KOPT-K1 (cell line): ENCODE results near the gene SLC16A1.
"Not testable (repeated sequence)": the region's sequence is repeated elsewhere in the genome, so short reads cannot be mapped to it uniquely, and the experiment has no call there.

ENCODE experiments used
- H3K27ac ChIP-seq: fragments of 200-600 bp; sonication (generic); 2 replicates; pipeline ENCODE4 v1.5.1; 2016; ENCODE audit warnings: antibody characterized with exemption, mild to moderate bottlenecking, low read depth, low read length; ENCODE audit not compliant: poor library complexity, severe bottlenecking
- H3K36me3 ChIP-seq: fragments of 200-600 bp; sonication (generic); 2 replicates; pipeline ENCODE4 v1.5.1; 2017; ENCODE audit warnings: antibody characterized with exemption, mild to moderate bottlenecking, low read length, moderate library complexity; ENCODE audit not compliant: insufficient read depth
- H3K9me3 ChIP-seq: fragments of 200-600 bp; sonication (generic); 2 replicates; pipeline ENCODE4 v1.5.1; 2017; ENCODE audit warnings: antibody characterized with exemption, low read length, mild to moderate bottlenecking; ENCODE audit not compliant: insufficient read depth, poor library complexity, severe bottlenecking

The SLC16A1 gene

GRCh38 chr1:112982853-112983536 is 27.0 kb upstream of the SLC16A1 start:
- no peaks in the 10 kb centered on the region for H3K9me3 ChIP-seq
- H3K27ac ChIP-seq: no peak overlapping the region
- no peaks in the 10 kb centered on the region for H3K36me3 ChIP-seq

- Histone ChIP-seq H3K27ac (no peak overlapping the region), H3K36me3 (0 out of 2 replicates have a peak, but pooled peaks cover under 1% of the 10 kb centered on the region)
Observed at GRCh38 chr1:112982328-112982727, 26.3 kb upstream of the SLC16A1 start.

GRCh38 chr1:112981834-112982233 is 25.8 kb upstream of the SLC16A1 start:
- not testable (repeated sequence) for H3K36me3 ChIP-seq, H3K9me3 ChIP-seq, H3K27ac ChIP-seq

More at GRCh38 chr1:112982328-112982727, 26.3 kb upstream of the SLC16A1 start:
- no peaks in the 10 kb centered on the region for H3K9me3 ChIP-seq

- no peak overlapping the region for H3K27ac ChIP-seq
- H3K9me3 ChIP-seq: no peaks in the 10 kb centered on the region
- H3K36me3 ChIP-seq: peaks cover 9% of the 10 kb centered on the region
Observed at GRCh38 chr1:112981426-112981825, 25.4 kb upstream of the SLC16A1 start.

- Histone ChIP-seq H3K36me3 (peaks cover 38% of the 10 kb centered on the region), H3K9me3 (no peaks in the 10 kb centered on the region), H3K27ac (no peak overlapping the region)
Observed at GRCh38 chr1:112975336-112975735, 19.3 kb upstream of the SLC16A1 start.

GRCh38 chr1:112974646-112975045 is 18.6 kb upstream of the SLC16A1 start:
- peaks cover 45% of the 10 kb centered on the region for H3K36me3 ChIP-seq
- H3K27ac ChIP-seq: no peak overlapping the region
- no peaks in the 10 kb centered on the region for H3K9me3 ChIP-seq

GRCh38 chr1:112973788-112974187 is 17.8 kb upstream of the SLC16A1 start:
- H3K36me3 ChIP-seq: peaks cover 53% of the 10 kb centered on the region
- no peak overlapping the region for H3K27ac ChIP-seq
- no peaks in the 10 kb centered on the region for H3K9me3 ChIP-seq

GRCh38 chr1:112971006-112971405 is 15.0 kb upstream of the SLC16A1 start:
- Histone ChIP-seq H3K36me3 (peaks cover 67% of the 10 kb centered on the region), H3K9me3 (no peaks in the 10 kb centered on the region), H3K27ac (no peak overlapping the region)

- Histone ChIP-seq H3K27ac (no peak overlapping the region), H3K9me3 (no peaks in the 10 kb centered on the region), H3K36me3 (peaks cover 96% of the 10 kb centered on the region)
Observed at GRCh38 chr1:112964347-112964746, 8.4 kb upstream of the SLC16A1 start.

GRCh38 chr1:112961072-112961471 is 5.1 kb upstream of the SLC16A1 start:
- Histone ChIP-seq H3K36me3 (peaks cover 63% of the 10 kb centered on the region), H3K27ac (no peak overlapping the region), H3K9me3 (no peaks in the 10 kb centered on the region)

- Histone ChIP-seq H3K36me3 (peaks cover 57% of the 10 kb centered on the region), H3K27ac (no peak overlapping the region)
Observed at GRCh38 chr1:112960384-112960783, 4.4 kb upstream of the SLC16A1 start.

GRCh38 chr1:112958236-112958635 is 2.2 kb upstream of the SLC16A1 start:
- not testable (repeated sequence) for H3K9me3 ChIP-seq, H3K27ac ChIP-seq
- H3K36me3 ChIP-seq: peaks cover 35% of the 10 kb centered on the region

More at GRCh38 chr1:112960384-112960783, 4.4 kb upstream of the SLC16A1 start:
- no peaks in the 10 kb centered on the region for H3K9me3 ChIP-seq

GRCh38 chr1:112957133-112957812 is 1.3 kb upstream of the SLC16A1 start:
- H3K9me3 ChIP-seq: no peaks in the 10 kb centered on the region
- peak overlapping the region; percentile 89 for H3K27ac ChIP-seq
- peaks cover 35% of the 10 kb centered on the region for H3K36me3 ChIP-seq

GRCh38 chr1:112956544-112957132 is 642 bp upstream of the SLC16A1 start:
- Histone ChIP-seq H3K27ac (peak overlapping the region; percentile 89), H3K36me3 (peaks cover 30% of the 10 kb centered on the region), H3K9me3 (no peaks in the 10 kb centered on the region)

- H3K9me3 ChIP-seq: no peaks in the 10 kb centered on the region
- peaks cover 16% of the 10 kb centered on the region for H3K36me3 ChIP-seq
- H3K27ac ChIP-seq: peak overlapping the region; percentile 89
Observed at GRCh38 chr1:112954945-112955772, 837 bp downstream of the SLC16A1 start.
